ENCODE results near the gene MAG. TPM values are rescaled to one million over a fixed set of nuclear protein-coding genes. Genes with fewer than 3 reads are reported as not detected.

The MAG gene
- total RNA-seq, 1 experiment from 2014 or later = 0.46 TPM

DNA sequence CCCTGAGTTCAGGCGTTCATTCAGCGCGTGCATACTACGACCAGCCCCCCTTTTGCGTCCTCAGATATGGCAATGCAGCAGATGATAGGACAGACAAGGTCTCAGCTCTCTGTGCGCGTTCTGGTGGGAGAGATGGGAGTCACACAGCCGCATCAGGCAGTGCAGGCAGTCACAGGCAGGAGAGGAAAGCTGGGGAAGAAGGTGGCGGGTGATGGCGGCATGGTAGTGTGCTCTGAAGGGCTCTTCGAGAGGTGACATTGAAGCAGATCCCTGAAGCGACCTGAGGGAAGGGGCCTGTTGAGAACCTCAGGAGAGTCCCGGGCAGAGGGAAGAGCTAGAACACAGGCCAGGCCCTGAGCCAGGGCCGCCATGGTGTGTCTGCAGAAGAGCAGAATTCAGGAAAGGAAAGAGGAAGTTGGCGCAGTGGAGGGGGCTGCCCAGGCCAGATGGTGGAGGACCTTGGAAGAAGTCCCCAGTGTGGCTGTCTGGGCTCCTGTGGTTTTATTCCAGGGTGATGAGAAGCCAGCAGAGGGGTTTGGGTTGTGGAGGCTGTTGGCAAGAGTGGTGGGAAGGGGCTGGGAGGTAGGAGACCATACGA, 19.7 kb upstream of the MAG start (continued):
- no peak for TF ChIP-seq FOXK1 (CRISPR knock-in tag; IDR thresholded peaks at IDR 0.05)
- TF ChIP-seq NR2C2 (CRISPR knock-in tag; IDR thresholded peaks at IDR 0.05) = no peak
- no peak for TF ChIP-seq NFATC4 (CRISPR knock-in tag; IDR thresholded peaks at IDR 0.05)
- no peak for TF ChIP-seq CBFB (CRISPR knock-in tag; IDR thresholded peaks at IDR 0.05; ENCODE audit: low read depth)
- TF ChIP-seq, protein P1, sequence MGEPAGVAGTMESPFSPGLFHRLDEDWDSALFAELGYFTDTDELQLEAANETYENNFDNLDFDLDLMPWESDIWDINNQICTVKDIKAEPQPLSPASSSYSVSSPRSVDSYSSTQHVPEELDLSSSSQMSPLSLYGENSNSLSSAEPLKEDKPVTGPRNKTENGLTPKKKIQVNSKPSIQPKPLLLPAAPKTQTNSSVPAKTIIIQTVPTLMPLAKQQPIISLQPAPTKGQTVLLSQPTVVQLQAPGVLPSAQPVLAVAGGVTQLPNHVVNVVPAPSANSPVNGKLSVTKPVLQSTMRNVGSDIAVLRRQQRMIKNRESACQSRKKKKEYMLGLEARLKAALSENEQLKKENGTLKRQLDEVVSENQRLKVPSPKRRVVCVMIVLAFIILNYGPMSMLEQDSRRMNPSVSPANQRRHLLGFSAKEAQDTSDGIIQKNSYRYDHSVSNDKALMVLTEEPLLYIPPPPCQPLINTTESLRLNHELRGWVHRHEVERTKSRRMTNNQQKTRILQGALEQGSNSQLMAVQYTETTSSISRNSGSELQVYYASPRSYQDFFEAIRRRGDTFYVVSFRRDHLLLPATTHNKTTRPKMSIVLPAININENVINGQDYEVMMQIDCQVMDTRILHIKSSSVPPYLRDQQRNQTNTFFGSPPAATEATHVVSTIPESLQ (CRISPR knock-in tag; IDR thresholded peaks at IDR 0.05) = no peak
- TF ChIP-seq TP53 (CRISPR knock-in tag; IDR thresholded peaks at IDR 0.05) = no peak
- no peak for TF ChIP-seq ETV6 (CRISPR knock-in tag; IDR thresholded peaks at IDR 0.05)
- no peak for TF ChIP-seq CREM (CRISPR knock-in tag; IDR thresholded peaks at IDR 0.05)

DNA sequence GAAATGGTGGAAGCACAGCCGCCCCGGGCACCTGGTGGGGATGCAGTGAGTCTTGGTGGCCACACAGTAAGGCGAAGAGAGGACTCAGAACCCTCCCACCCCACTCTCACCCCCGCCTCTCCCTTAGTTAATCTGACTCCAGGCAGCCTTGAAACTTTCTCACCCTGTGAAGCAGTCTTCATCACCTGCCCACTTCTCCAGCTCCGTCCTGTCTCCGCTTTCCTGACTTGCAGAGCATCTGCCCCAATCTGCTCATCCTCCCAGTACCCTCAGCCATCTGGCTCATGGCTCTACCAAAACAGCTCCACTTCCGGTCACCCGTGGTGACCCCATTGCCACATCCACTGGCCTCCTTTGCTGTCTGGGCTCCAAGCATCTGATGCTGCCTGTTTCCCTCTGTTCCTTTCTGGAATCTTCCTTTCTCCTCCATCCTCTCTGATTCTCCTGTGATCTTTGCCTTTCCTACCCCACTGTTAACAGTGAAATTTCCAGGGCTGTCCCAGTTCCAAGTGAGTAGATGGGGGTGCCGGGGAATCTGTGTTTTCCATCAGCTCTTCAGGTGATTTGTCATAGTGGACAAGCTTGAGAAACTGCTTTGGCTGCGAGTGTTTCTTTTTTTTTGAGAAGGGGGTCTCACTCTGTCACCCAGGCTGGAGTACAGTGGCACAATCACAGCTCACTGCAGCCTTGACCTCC, 18.9 kb upstream of the MAG start:
- DNase-seq (ENCODE audit: low spot score) (no peak), ATAC-seq (no peak)
- Mint-ChIP-seq H3K36me3 (peaks cover 56% of the 10 kb centered on the region), H3K4me1 (no peaks in the 10 kb centered on the region), H3K27me3 (ENCODE audit: low read depth) (no peaks in the 10 kb centered on the region), H3K27ac (peak overlapping the region; percentile 38; the same call in 1 of the 2 replicates), H3K9me3 (no peaks in the 10 kb centered on the region), H3K4me3 (no peak overlapping the region)
- POLR2A ChIA-PET = no interaction called here
- CTCF ChIA-PET = no interaction called here
- TF ChIP-seq, protein P2, sequence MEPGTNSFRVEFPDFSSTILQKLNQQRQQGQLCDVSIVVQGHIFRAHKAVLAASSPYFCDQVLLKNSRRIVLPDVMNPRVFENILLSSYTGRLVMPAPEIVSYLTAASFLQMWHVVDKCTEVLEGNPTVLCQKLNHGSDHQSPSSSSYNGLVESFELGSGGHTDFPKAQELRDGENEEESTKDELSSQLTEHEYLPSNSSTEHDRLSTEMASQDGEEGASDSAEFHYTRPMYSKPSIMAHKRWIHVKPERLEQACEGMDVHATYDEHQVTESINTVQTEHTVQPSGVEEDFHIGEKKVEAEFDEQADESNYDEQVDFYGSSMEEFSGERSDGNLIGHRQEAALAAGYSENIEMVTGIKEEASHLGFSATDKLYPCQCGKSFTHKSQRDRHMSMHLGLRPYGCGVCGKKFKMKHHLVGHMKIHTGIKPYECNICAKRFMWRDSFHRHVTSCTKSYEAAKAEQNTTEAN (CRISPR knock-in tag; IDR thresholded peaks at IDR 0.05) = no peak
- TF ChIP-seq, protein P3, sequence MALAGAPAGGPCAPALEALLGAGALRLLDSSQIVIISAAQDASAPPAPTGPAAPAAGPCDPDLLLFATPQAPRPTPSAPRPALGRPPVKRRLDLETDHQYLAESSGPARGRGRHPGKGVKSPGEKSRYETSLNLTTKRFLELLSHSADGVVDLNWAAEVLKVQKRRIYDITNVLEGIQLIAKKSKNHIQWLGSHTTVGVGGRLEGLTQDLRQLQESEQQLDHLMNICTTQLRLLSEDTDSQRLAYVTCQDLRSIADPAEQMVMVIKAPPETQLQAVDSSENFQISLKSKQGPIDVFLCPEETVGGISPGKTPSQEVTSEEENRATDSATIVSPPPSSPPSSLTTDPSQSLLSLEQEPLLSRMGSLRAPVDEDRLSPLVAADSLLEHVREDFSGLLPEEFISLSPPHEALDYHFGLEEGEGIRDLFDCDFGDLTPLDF (CRISPR knock-in tag; IDR thresholded peaks at IDR 0.05) = no peak
- TF ChIP-seq, protein P4, sequence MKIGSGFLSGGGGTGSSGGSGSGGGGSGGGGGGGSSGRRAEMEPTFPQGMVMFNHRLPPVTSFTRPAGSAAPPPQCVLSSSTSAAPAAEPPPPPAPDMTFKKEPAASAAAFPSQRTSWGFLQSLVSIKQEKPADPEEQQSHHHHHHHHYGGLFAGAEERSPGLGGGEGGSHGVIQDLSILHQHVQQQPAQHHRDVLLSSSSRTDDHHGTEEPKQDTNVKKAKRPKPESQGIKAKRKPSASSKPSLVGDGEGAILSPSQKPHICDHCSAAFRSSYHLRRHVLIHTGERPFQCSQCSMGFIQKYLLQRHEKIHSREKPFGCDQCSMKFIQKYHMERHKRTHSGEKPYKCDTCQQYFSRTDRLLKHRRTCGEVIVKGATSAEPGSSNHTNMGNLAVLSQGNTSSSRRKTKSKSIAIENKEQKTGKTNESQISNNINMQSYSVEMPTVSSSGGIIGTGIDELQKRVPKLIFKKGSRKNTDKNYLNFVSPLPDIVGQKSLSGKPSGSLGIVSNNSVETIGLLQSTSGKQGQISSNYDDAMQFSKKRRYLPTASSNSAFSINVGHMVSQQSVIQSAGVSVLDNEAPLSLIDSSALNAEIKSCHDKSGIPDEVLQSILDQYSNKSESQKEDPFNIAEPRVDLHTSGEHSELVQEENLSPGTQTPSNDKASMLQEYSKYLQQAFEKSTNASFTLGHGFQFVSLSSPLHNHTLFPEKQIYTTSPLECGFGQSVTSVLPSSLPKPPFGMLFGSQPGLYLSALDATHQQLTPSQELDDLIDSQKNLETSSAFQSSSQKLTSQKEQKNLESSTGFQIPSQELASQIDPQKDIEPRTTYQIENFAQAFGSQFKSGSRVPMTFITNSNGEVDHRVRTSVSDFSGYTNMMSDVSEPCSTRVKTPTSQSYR (CRISPR knock-in tag; IDR thresholded peaks at IDR 0.05) = no peak
- no peak for TF ChIP-seq NR2C2 (CRISPR knock-in tag; IDR thresholded peaks at IDR 0.05)
- no peak for TF ChIP-seq JUN (CRISPR knock-in tag; IDR thresholded peaks at IDR 0.05)
- TF ChIP-seq ZBTB21 (CRISPR knock-in tag; IDR thresholded peaks at IDR 0.05; ENCODE audit: borderline replicate concordance) = no peak

DNA sequence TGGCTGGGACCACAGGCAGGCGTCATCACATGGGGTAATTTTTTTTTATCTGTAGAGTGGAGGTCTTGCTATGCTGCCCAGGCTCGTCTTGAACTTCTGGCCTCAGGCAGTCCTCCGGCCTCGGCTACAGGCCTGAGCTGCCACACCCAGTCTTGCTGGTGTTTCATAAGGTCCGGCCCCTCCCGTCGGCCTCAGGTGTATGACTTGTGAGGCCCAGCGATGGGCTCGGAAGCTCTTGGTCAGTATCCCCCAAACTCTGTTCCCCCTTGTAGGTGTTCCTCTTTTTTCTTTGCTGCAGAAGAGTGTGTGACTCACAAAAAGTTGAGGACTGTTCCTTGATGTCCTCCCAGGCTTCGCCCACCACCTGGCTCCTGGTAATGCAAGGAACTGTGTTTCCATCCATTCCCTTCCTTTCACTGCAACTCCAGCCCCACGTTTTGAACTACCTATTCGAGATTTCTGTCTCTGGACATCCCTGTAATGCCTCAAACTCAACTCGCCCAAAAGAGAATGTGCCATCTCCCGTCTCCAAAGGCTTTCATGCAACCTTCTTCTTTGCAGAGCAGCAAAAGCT, 18.2 kb upstream of the MAG start:
- H3K27ac Mint-ChIP-seq = peak overlapping the region; percentile 12; the same call in 1 of the 2 replicates
- ATAC-seq (no peak), DNase-seq (ENCODE audit: low spot score) (no peak)
- H3K4me3 Mint-ChIP-seq = no peak overlapping the region
- ChIA-PET CTCF (no interaction called here), POLR2A (no interaction called here)
- no peaks in the 10 kb centered on the region for H3K9me3 Mint-ChIP-seq
- H3K36me3 Mint-ChIP-seq = peaks cover 56% of the 10 kb centered on the region
- H3K27me3 Mint-ChIP-seq (ENCODE audit: low read depth) = no peaks in the 10 kb centered on the region
- no peaks in the 10 kb centered on the region for H3K4me1 Mint-ChIP-seq
- no peak for TF ChIP-seq NR2C2 (CRISPR knock-in tag; IDR thresholded peaks at IDR 0.05)
- TF ChIP-seq, protein P5, sequence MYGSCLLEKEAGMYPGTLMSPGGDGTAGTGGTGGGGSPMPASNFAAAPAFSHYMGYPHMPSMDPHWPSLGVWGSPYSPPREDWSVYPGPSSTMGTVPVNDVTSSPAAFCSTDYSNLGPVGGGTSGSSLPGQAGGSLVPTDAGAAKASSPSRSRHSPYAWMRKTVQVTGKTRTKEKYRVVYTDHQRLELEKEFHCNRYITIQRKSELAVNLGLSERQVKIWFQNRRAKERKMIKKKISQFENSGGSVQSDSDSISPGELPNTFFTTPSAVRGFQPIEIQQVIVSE (CRISPR knock-in tag; IDR thresholded peaks at IDR 0.05; ENCODE audit: borderline replicate concordance) = no peak
- no peak for TF ChIP-seq ZNF671 (CRISPR knock-in tag; IDR thresholded peaks at IDR 0.05)
- no peak for TF ChIP-seq RELA (CRISPR knock-in tag; IDR thresholded peaks at IDR 0.05; ENCODE audit: borderline replicate concordance)
- TF ChIP-seq, protein P6, sequence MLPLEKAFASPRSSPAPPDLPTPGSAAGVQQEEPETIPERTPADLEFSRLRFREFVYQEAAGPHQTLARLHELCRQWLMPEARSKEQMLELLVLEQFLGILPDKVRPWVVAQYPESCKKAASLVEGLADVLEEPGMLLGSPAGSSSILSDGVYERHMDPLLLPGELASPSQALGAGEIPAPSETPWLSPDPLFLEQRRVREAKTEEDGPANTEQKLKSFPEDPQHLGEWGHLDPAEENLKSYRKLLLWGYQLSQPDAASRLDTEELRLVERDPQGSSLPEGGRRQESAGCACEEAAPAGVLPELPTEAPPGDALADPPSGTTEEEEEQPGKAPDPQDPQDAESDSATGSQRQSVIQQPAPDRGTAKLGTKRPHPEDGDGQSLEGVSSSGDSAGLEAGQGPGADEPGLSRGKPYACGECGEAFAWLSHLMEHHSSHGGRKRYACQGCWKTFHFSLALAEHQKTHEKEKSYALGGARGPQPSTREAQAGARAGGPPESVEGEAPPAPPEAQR (CRISPR knock-in tag; IDR thresholded peaks at IDR 0.05) = no peak
- TF ChIP-seq, protein P7, sequence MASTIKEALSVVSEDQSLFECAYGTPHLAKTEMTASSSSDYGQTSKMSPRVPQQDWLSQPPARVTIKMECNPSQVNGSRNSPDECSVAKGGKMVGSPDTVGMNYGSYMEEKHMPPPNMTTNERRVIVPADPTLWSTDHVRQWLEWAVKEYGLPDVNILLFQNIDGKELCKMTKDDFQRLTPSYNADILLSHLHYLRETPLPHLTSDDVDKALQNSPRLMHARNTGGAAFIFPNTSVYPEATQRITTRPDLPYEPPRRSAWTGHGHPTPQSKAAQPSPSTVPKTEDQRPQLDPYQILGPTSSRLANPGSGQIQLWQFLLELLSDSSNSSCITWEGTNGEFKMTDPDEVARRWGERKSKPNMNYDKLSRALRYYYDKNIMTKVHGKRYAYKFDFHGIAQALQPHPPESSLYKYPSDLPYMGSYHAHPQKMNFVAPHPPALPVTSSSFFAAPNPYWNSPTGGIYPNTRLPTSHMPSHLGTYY (CRISPR knock-in tag; IDR thresholded peaks at IDR 0.05) = no peak
- no peak for TF ChIP-seq NFATC4 (CRISPR knock-in tag; IDR thresholded peaks at IDR 0.05)
- no peak for TF ChIP-seq OVOL2 (CRISPR knock-in tag; IDR thresholded peaks at IDR 0.05; ENCODE audit: borderline replicate concordance)
- TF ChIP-seq, protein P8, sequence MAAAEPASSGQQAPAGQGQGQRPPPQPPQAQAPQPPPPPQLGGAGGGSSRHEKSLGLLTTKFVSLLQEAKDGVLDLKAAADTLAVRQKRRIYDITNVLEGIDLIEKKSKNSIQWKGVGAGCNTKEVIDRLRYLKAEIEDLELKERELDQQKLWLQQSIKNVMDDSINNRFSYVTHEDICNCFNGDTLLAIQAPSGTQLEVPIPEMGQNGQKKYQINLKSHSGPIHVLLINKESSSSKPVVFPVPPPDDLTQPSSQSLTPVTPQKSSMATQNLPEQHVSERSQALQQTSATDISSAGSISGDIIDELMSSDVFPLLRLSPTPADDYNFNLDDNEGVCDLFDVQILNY (CRISPR knock-in tag; IDR thresholded peaks at IDR 0.05) = no peak
